ENCODE data around the gene HCN4. TPM values are rescaled to one million over a fixed set of nuclear protein-coding genes. Genes with fewer than 3 reads are reported as not detected.

The HCN4 gene
- total RNA-seq, 4 donors from 2014 or later = 0.14 TPM; not detected in 3

DNA sequence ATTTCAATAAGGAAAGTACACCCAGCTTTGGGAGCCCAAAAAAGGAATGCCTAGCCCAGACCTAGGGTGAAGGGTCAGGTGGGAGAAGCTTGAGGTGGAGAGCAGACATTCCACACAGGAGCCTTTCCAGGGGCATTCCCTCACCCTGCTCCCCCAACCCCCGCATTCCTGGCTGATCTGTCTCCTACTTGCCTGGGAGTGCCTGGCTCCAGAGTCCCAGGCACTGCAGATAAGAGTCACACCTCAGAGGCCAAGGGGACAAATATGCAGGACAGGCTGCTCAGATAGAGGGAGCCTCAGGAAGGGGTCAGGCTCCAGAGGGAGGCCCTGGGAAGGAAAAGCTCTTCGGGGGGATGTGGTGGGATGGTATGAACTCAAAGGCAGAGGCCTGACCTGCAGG is 20.8 kb upstream of the HCN4 start:
- in situ Hi-C loops (cut with MboI; ENCODE audit: low pct_ligation_motif_present in 1 of 4, low pct_unique_long_range_greater_than_20kb in 1 of 4, low sequenced_read_pairs in 3 of 4) = no loop called here
- peaks cover 42% of the 10 kb centered on the region for H3K27me3 ChIP-seq
- no peaks in the 10 kb centered on the region for H3K9me3 ChIP-seq
- 20 to 75% methylated on average over 1 to 2 of the region's 2 CpGs for WGBS, 2 donors (ENCODE audit: low coverage in 1 of 2)
- H3K4me1 ChIP-seq = no peaks in the 10 kb centered on the region
- no peak for DNase-seq
- H3K27ac ChIP-seq = no peak overlapping the region
- no peaks in the 10 kb centered on the region for H3K36me3 ChIP-seq
- TF ChIP-seq POLR2A (IDR thresholded peaks at IDR 0.05) (no peak), EP300 (IDR thresholded peaks at IDR 0.05; ENCODE audit: low read depth) (no peak), POLR2AphosphoS5 (IDR thresholded peaks at IDR 0.05) (no peak)
- TF ChIP-seq, protein P1, sequence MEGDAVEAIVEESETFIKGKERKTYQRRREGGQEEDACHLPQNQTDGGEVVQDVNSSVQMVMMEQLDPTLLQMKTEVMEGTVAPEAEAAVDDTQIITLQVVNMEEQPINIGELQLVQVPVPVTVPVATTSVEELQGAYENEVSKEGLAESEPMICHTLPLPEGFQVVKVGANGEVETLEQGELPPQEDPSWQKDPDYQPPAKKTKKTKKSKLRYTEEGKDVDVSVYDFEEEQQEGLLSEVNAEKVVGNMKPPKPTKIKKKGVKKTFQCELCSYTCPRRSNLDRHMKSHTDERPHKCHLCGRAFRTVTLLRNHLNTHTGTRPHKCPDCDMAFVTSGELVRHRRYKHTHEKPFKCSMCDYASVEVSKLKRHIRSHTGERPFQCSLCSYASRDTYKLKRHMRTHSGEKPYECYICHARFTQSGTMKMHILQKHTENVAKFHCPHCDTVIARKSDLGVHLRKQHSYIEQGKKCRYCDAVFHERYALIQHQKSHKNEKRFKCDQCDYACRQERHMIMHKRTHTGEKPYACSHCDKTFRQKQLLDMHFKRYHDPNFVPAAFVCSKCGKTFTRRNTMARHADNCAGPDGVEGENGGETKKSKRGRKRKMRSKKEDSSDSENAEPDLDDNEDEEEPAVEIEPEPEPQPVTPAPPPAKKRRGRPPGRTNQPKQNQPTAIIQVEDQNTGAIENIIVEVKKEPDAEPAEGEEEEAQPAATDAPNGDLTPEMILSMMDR (IDR thresholded peaks at IDR 0.05) = no peak
- intact Hi-C loops (cut with DNase I; ENCODE audit: low total_unique reads) = no loop called here
- no peak overlapping the region for H3K4me3 ChIP-seq

DNA sequence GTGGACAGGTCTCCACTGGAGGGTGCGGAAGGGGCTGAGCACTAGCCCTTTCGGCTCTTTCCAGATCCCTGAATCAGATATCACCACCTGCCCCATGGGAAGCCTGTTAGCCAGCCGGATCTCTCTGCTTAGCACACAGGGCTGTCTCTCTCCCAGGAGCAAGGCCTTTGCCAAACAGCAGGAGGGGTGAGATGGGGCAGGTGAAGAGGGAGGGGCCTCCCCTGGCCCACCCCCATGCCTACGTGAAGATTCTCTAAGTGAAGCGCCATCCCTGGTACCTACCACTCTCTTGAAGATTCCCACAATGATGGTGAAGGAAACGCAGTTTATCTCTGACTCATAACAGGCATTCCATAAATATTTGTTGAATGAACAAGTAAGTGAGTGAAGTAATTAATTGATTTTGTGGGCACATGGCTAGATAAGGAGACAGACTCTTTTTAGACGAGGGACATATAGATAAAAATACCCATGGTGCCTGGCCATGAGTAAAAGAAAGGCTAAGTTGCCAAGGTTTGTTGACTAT is 19.6 kb upstream of the HCN4 start:
- TF ChIP-seq POLR2A (IDR thresholded peaks at IDR 0.05) (no peak), POLR2AphosphoS5 (IDR thresholded peaks at IDR 0.05) (no peak), EP300 (IDR thresholded peaks at IDR 0.05; ENCODE audit: low read depth) (no peak)
- TF ChIP-seq, protein P1 (IDR thresholded peaks at IDR 0.05) = no peak
- intact Hi-C loops (cut with DNase I; ENCODE audit: low total_unique reads) (no loop called here), in situ Hi-C loops (cut with MboI; ENCODE audit: low pct_ligation_motif_present in 1 of 4, low pct_unique_long_range_greater_than_20kb in 1 of 4, low sequenced_read_pairs in 3 of 4) (no loop called here)
- H3K27ac ChIP-seq = no peak overlapping the region
- WGBS, 2 donors (ENCODE audit: low coverage in 1 of 2) = 22 to 67% methylated on average over 1 to 7 of the region's 7 CpGs
- H3K36me3 ChIP-seq = no peaks in the 10 kb centered on the region
- H3K4me3 ChIP-seq = no peak overlapping the region
- H3K4me1 ChIP-seq = peaks cover 0 to 8% (median 0%) of the 10 kb centered on the region in 4 donors
- no peak for DNase-seq
- no peaks in the 10 kb centered on the region for H3K9me3 ChIP-seq
- H3K27me3 ChIP-seq = peaks cover 49% of the 10 kb centered on the region

DNA sequence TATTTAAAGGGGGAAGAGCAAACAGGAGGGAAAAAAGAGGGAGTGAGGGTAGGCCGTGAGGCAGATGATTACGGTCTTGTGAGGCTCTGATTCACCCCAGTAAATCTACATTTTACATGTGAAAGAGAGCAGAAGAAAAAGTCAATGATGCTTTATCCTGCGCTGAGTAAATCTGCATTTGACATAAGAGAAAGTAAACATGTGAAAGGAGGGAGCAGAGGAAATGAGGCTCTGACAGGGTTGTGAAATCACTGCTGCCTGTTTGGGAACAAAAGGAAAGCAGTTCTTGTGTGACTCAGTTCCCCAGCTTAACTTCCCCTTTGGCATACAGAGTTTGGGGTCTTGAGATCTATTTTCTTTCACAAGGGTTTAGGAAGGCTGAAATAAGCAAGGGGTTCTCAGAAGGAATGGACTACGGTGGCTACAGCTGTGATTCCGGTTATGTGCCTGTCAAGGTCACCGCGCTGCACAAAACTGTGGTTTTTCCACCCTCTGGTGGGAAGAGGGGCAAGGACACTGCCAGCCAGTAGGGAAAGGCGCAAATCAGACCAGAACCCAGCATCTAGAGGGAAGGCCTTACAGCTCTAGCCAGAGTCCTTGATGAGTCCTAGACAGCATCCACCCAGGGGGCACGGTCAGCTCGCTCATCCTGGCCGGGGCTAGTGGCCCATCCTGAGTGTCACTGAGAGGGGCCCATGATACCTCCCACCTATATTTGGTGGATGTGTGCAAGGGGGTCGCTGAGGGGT is 18.9 kb upstream of the HCN4 start:
- intact Hi-C loops (cut with DNase I; ENCODE audit: low total_unique reads) = no loop called here
- H3K9me3 ChIP-seq = no peaks in the 10 kb centered on the region
- in situ Hi-C loops (cut with MboI; ENCODE audit: low pct_ligation_motif_present in 1 of 4, low pct_unique_long_range_greater_than_20kb in 1 of 4, low sequenced_read_pairs in 3 of 4) = no loop called here
- H3K4me3 ChIP-seq = no peak overlapping the region
- no peaks in the 10 kb centered on the region for H3K36me3 ChIP-seq
- no peak for TF ChIP-seq POLR2AphosphoS5 (IDR thresholded peaks at IDR 0.05)
- no peak for TF ChIP-seq EP300 (IDR thresholded peaks at IDR 0.05; ENCODE audit: low read depth)
- TF ChIP-seq, protein P1 (IDR thresholded peaks at IDR 0.05) = no peak
- TF ChIP-seq POLR2A (IDR thresholded peaks at IDR 0.05) = no peak
- WGBS, 2 donors (ENCODE audit: low coverage in 1 of 2) = 78% methylated on average over 12 of the region's 12 CpGs; no CpG with 5 or more reads in 1 of the 2 donors
- H3K27me3 ChIP-seq = peaks cover 56% of the 10 kb centered on the region
- H3K4me1 ChIP-seq = peaks cover 0 to 8% (median 0%) of the 10 kb centered on the region in 4 donors
- no peak overlapping the region for H3K27ac ChIP-seq
- no peak for DNase-seq

DNA sequence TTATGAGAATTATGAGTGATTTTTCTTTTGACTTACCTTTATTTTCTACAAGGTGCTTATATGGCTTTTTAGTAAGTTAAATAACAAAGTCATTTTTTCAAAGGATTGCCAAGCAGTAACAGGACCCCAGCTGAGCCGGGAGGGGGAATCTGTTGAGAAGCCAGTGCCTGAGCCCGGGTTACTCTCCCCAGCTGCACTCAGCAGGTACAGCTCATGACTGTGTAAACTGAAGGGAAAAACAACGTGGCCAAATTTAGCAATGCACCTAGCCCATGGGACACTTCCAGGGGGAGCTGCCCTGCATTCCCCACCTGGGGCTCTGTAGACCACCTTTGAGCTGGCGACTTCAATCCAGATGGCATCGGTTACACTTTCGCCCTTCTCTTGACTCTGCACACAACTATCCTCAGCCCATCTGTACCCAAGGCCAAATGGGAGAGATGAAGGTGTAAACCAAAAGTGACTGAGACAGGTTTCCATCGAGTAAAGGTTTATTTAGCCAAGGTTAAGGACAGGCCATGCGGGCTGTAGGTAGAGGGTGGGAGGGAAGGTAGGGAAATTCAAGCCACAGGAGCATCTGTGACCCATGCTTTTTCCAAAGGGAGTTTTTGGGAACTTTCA is 18.2 kb upstream of the HCN4 start:
- Histone ChIP-seq H3K27ac (no peak overlapping the region), H3K4me3 (no peak overlapping the region), H3K27me3 (peaks cover 61% of the 10 kb centered on the region), H3K36me3 (no peaks in the 10 kb centered on the region), H3K4me1 (peaks cover 0 to 8% (median 0%) of the 10 kb centered on the region in 4 donors), H3K9me3 (no peaks in the 10 kb centered on the region)
- no peak for DNase-seq
- in situ Hi-C loops (cut with MboI; ENCODE audit: low pct_ligation_motif_present in 1 of 4, low pct_unique_long_range_greater_than_20kb in 1 of 4, low sequenced_read_pairs in 3 of 4) = no loop called here
- intact Hi-C loops (cut with DNase I; ENCODE audit: low total_unique reads) = no loop called here
- TF ChIP-seq POLR2AphosphoS5 (IDR thresholded peaks at IDR 0.05) (no peak), EP300 (IDR thresholded peaks at IDR 0.05; ENCODE audit: low read depth) (no peak), POLR2A (IDR thresholded peaks at IDR 0.05) (no peak)
- TF ChIP-seq, protein P1 (IDR thresholded peaks at IDR 0.05) = no peak
- WGBS, 2 donors (ENCODE audit: low coverage in 1 of 2) = 52 to 70% methylated on average over 6 to 8 of the region's 8 CpGs
